Measurements from ENCODE around the gene CEL.

CEL gene

DNA sequence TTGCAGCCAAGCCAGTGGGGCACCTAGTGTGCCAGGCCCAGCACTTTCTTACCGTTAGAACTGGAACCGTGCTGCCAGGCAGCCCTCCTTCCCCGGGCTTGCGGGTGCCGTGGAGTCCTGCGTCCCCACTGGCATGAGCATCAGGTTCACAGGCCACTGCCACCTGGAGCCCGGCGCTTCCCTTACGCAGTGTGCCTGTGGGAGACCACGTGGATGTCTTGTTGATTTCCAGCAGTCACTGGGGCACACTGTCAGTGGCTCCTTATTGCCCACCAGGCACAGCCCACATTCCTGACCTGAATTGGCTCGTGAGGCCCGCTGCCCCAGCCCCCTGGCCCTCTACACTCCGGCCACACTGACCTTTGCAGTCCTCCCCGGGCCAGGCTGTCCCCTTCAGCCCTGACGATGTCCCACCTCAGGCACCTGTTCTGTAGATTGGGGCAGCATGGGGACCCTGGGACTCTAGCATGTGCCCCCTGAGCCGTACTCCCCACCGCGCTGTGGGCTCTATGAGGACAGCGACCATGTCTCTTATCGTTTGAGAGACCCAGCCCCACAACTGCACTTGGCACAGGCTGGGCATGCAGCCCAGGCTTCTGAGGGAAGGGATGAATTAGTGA, 10.4 kb upstream of the CEL start:
- DNase-seq (ENCODE audit: low read depth), result no peak
- TF ChIP-seq, protein P1, sequence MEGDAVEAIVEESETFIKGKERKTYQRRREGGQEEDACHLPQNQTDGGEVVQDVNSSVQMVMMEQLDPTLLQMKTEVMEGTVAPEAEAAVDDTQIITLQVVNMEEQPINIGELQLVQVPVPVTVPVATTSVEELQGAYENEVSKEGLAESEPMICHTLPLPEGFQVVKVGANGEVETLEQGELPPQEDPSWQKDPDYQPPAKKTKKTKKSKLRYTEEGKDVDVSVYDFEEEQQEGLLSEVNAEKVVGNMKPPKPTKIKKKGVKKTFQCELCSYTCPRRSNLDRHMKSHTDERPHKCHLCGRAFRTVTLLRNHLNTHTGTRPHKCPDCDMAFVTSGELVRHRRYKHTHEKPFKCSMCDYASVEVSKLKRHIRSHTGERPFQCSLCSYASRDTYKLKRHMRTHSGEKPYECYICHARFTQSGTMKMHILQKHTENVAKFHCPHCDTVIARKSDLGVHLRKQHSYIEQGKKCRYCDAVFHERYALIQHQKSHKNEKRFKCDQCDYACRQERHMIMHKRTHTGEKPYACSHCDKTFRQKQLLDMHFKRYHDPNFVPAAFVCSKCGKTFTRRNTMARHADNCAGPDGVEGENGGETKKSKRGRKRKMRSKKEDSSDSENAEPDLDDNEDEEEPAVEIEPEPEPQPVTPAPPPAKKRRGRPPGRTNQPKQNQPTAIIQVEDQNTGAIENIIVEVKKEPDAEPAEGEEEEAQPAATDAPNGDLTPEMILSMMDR (conservative IDR thresholded peaks at IDR 0.05; ENCODE audit: control insufficient read depth, insufficient read depth, low read depth, low read length), result no peak

DNA sequence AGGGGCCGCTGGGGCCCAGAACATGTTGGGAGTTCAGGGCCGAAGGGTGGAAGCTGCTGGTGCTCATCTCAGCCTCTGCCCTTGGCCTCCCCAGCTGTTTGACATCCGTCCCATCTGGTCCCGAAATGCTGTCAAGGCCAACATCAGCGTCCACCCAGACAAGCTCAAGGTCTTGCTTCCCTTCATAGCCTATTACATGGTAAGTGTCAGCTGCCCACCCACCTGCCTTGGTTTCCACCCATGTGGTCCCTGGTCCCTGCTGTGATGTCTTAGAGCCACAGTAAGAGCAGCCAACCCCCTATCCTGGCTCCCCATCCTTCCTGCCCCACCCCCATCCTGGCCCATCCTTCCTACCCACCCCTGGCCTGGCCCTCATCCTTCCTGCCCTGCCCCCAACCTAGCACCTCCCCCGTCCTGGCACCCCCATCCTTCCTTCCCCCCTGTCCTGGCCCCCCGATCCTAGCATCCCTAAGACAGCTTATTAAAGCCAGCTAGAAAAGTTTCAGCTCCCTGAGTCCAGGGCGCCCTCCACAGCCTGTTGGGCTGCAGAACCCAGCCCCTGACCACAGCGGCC, 9.7 kb upstream of the CEL start:
- no peak for DNase-seq (ENCODE audit: low read depth)
- no peak overlapping the region for H3K4me3 ChIP-seq (ENCODE audit: control insufficient read depth, low read depth, low read length)
- TF ChIP-seq, protein P1 (conservative IDR thresholded peaks at IDR 0.05; ENCODE audit: control insufficient read depth, insufficient read depth, low read depth, low read length), result no peak

More for the DNA sequence above, 10.4 kb upstream of the CEL start:
- no peak overlapping the region for H3K4me3 ChIP-seq (ENCODE audit: control insufficient read depth, low read depth, low read length)

DNA sequence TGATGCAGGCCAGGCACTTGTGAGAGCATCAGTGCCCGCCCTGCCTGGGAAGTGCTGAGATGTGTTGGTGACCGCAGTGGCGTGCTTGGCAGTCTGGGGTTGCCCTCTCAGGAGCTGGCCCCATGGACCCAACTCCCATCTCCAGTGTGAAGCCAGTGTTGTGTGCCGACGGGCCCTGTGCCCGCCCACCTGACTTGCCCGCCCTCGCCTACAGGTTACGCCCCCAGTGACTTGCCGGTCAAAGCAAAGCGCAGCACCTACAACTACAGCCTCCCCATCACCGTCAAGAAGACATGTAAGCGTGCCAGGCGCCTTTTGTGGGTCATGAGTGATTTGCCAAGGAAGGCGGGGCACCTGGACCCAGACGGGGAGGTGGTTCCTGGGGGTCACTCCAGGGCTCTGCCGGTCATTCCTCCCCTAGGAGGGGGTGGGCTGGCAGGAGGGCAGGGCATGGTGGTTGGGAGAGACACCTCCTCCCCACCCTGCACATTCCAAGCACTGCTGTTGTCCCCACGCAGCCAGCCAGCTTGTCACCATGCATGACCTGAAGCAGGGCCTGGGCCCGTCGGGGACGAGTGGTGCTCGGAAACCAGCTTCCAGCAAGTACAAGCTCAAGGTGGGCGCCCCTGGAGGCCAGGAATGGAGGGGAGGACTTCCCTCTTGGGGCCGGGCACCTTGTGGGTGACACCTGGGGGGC, 7.4 kb upstream of the CEL start:
- TF ChIP-seq, protein P1 (conservative IDR thresholded peaks at IDR 0.05; ENCODE audit: control insufficient read depth, insufficient read depth, low read depth, low read length), result no peak
- no peak overlapping the region for H3K4me3 ChIP-seq (ENCODE audit: control insufficient read depth, low read depth, low read length)
- no peak for DNase-seq (ENCODE audit: low read depth)

DNA sequence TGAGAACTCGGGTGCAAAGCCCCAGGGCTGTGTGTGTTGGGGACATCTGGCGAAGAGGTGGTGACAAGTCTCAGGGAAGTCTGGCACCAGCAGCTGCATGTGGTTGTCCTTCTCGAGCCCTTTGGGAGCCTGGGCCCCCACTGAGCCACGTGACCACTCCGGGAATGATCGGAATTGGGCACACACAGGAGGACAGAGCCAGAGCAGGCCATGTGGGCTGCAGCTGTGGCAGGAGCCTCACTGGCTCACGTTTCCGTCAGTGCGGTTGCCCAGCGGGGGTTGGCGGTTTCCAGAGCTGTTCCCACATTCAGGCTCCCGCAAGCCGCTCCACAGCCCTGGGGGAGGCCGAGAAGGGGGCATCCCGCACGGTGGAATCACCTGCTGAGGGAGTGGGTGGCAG, 6.8 kb upstream of the CEL start:
- TF ChIP-seq, protein P1 (conservative IDR thresholded peaks at IDR 0.05; ENCODE audit: control insufficient read depth, insufficient read depth, low read depth, low read length), result no peak
- DNase-seq (ENCODE audit: low read depth), result peak; percentile 19

DNA sequence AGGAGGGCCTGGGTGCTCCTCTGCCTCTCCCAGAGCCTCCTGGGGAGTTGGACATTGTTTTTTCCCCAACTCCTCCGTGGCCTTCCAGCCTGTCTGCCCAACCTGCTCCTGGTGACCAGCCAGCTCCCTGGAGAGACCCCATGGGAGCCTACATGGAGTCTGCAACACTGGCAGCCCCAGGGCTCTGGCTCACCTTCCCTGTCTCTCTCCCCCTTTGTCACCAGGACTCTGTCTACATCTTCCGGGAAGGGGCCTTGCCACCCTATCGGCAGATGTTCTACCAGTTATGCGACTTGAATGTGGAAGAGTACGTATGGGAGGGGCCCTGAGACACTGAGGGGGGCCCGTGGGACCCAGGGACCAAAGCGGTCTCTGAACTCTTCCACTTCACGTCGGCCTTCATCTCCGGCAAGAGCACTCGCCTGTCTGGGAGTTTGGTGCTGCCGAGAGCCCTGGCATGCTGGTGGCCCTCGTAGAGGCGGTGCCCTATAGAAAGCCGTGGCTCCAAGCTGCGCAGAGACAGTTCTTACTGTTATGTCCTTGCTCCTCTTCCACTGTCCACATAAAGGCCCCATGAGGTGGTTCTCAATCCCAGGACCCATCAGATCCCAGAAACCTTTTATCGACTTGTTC, 5.9 kb upstream of the CEL start:
- no peak overlapping the region for H3K4me3 ChIP-seq (ENCODE audit: control insufficient read depth, low read depth, low read length)
- no peak for DNase-seq (ENCODE audit: low read depth)
- TF ChIP-seq, protein P1 (conservative IDR thresholded peaks at IDR 0.05; ENCODE audit: control insufficient read depth, insufficient read depth, low read depth, low read length), result no peak

More for the DNA sequence above, 6.8 kb upstream of the CEL start:
- H3K4me3 ChIP-seq (ENCODE audit: control insufficient read depth, low read depth, low read length), result no peak overlapping the region

DNA sequence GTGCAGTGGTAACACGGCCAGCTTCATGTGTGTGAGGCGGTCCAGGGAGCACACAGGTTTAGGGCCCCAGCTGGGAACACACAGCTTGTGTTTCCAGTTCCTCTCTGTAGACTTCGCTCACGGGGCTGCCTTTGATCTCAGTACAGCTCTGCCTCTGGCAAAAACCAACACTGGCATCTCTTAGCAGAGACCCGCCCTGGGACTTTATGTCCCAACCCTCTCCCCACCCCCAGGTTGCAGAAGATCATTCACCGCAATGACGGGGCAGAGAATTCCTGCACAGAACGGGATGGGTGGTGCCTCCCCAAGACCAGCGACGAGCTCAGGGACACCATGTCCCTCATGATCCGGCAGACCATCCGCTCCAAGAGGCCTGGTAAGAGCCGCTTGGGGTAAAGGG, 5.2 kb upstream of the CEL start:
- TF ChIP-seq, protein P1 (conservative IDR thresholded peaks at IDR 0.05; ENCODE audit: control insufficient read depth, insufficient read depth, low read depth, low read length), result no peak
- H3K4me3 ChIP-seq (ENCODE audit: control insufficient read depth, low read depth, low read length), result no peak overlapping the region
- DNase-seq (ENCODE audit: low read depth), result no peak
